ENCODE measurements around the gene ESRRG.

- TF ChIP-seq CTCF (IDR thresholded peaks at IDR 0.05) (no peak), POLR2A (IDR thresholded peaks at IDR 0.05) (no peak)
Observed at GRCh38 chr1:216651826-216652418, 71.3 kb downstream of the ESRRG start.
